EL (cell line): ENCODE results near the gene TSPAN8.
"Not testable (repeated sequence)": the region's sequence is repeated elsewhere in the genome, so short reads cannot be mapped to it uniquely, and the experiment has no call there.

Experiments
- DNase-seq: peaks from one replicate; pipeline ENCODE4 v3.0.0-alpha.2; 2016

The TSPAN8 gene

GRCh38 chr12:71157601-71158233 lies at the start of gene TSPAN8:
TSPAN8 (minus strand) TSS chr12:71157999; CDS start chr12:71157678, 321 bp downstream.
- no peak for DNase-seq

DNA sequence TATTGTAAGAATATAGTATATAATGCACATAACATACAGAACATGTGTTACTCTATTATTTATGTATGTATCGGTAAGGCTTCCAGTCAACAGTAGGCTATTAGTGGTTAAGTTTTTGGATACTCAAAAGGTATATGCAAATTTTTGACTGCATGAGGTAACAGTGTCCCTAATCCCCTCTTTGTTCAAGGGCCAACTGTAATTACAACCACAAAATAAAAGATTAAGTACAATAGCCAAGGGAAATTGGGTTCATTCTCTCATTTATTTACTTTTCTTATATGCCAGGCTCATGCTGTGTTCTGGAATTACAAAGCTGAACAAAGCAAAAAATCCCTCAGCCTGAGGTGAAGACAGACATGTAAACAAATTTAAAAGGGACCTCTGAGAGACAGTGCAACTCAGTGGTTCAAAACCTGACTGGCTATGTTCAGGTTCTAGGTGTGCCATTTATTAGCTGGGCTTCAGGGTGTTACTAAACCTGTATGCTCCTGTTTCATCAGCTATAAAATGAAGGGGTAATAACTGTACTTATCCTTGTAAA lies 43.4 kb upstream of the TSPAN8 start:
- no peak for DNase-seq

DNA sequence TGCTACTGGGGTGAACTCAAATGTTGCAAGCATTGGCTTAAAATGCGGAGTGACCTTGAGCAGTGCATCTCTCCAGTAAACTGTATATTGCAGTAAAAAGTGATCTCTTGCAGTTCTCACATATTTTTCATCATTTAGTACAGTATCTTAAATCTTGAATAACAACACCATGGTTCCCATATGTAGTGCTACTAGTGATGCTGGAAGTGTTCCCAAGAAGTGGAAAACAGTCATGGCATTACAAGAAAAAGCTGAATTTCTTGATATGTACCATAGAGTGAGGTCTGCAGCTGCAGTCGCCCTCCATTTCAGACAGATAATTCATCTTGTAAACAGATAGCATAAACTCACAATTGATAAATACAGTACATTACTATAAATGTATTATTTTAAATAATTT lies 42.9 kb upstream of the TSPAN8 start:
- DNase-seq = no peak

DNA sequence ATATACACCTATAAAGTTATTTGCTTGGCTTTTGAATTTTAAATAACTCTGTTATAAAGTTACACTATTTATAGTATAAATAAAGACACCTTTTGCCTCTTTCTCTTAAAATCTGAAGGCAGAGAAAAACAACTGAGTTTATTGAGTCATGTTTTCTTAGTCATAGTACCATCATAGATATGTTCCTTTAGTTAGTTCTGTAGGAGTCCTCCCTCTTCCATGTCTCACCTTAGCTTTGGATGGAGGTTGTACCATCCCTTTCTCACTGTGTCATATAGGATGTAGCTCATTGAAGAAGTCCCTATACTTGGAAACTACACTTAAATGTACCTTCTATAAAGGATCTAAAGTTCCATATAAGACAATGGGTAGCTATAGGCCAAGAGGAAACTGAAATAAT lies 39.7 kb upstream of the TSPAN8 start:
- DNase-seq = no peak

DNA sequence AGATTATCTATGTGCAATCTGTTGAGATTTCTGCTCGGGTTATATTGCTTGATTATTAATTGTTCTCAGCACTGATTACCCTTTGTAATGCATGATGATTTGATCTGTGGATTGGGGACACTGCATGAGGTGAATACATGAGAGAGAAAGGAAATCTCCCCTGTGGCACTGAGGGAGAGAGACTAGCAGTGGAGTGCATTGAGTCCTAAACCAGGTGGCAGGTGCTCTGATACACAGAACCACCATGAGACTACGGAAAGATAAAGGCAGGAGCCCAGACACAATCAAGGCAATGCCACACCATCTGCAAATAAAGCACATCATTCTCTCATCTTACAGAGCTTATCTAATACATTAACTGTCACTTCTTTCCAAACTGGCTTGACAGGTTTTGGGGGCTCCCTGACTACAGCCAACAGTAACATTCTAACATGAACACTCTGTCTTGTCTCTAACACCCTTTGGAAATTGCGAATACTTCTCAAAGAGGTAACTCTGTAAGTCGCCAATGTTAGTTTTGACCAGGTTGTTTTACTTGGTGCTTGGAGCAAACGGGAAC lies 37.6 kb upstream of the TSPAN8 start:
- DNase-seq = no peak

DNA sequence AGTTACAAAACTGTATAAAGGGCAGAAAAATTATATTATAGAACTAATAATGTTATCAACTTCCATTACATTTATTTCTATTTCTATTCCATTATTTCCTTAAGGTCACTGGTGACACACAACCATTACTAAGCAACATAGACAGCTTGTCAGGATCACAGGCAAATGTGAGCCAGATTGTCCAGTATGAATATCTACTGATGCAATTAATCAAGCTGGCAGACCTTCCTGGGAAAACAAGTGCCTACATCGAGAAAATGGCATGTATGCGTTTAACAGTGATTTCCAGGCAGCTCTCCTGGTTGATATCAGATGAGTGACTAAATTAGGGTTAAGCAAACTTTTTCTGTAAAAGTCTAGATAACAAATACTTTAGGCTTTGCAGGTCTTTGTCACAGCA lies 36.9 kb upstream of the TSPAN8 start:
- no peak for DNase-seq

GRCh38 chr12:71193041-71193440 lies 35.2 kb upstream of the TSPAN8 start:
- no peak for DNase-seq

DNA sequence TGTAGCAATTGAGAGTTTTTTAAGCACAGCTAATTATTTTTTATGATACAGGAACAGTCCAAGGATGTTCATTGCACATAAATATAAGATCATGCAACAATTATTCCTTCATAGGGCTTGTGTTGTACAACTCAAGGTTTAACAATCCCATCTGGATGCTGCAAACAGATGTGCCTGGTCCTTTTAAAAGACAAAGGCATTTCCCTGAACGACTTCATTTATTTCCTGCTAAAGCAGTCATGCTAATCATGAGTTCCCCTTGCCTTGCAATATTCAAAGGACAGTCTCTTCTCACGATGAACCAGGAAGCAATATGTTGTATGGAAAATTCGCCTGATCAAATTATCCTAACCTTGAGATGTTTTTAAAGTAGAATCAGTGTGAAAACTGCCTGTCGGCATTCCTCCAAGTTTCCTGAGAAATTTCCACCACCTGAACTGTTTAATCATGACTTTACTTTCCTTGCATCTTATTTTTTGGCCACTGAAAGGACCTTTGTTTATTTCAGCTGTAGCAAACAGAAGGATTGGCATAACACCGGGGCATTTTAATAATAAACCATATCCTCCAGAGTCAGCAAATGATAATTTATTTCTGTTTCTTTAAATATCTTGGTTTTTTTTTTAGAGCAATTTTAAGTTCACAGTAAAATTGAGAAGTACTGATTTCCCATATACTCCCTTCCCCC lies 33.9 kb upstream of the TSPAN8 start:
- no peak for DNase-seq

DNA sequence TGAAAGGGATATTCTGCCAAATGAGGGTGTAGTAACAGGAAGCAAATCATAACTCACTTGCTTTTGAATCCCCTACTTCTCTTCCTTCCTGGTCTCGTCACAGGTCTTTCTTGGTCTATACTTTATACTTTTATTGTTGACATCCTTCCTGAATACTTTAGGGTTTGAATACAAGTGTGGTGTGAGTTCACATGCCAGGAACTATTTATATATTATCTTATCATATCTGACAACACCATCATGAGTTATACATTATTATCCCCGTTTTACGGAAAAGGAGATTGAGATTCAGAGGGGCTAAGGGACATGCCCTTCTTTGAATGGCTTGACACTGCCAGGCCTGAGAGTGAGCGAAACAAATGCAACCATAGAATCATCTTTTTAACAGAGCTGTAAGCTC lies 33.0 kb upstream of the TSPAN8 start:
- no peak for DNase-seq

GRCh38 chr12:71187379-71187778 lies 29.6 kb upstream of the TSPAN8 start:
- no peak for DNase-seq

DNA sequence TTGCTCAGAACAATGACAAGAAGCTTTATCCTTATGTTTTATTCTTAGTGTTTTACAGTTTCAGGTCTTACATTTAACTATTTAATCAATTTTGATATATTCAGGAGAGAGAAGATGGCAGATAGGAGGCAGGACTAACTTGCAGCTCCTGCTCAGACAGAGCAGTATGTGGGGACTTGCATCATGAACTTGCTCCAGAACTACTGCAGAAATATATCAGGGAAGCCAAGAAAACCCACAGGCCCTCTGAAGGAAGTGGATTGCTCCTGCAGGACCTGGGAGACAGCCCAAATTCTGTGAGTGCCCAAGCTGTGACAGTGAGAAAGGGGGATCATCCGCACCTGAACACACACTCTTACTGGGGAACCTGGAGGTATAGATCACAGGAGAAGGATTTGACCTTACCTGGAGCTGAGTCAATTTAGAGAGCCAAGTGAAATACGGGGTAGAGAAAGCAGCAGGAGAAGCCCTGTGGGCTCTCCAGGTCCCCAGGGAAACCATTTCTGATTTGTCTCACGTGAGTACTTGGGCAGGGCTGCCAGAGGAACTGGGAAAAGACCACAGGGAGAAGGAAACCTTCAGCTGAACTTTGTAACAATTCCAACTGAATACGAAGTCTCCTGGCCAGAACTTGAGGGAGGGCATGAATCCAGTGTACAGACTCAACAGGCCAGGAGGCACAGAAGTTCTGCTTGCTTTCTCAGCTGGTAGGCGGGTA lies 28.9 kb upstream of the TSPAN8 start:
- no peak for DNase-seq

DNA sequence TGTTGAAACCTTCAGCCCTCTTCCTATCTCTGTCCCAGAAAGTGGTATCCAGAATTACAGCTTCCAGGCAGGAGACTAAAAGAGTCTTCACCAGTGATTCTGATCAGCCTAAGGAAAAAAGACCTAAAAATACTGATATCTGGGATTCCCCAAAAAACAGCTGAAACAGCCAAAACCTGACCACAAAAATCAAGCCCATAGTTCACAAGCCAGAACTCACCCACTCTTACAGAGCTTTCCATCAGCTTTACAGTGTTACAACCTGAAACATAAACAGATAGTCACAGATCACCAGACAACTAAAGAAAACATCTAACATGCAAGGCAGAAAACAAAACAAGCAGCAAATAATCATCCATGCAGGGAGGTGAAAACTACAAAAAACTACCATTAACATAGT lies 26.0 kb upstream of the TSPAN8 start:
- no peak for DNase-seq

DNA sequence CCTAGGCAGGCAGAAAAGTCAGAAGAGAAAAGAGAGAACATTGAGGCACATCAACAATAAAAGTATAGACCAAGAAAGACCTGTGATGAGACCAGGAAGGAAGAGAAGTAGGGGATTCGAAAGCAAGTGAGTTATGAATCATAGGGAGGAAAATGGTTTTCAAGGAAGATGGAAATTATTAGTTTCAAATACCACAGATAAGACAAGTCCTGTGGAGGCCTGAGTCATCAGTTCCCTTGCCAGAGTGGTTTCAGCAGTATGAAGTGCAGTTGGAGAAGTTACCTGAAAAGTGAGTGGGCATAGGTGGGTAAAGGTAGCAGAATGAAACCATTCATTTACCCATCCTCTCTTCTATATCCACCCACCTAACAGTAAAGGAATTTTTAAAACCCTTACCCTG lies 25.2 kb upstream of the TSPAN8 start:
- DNase-seq = no peak

DNA sequence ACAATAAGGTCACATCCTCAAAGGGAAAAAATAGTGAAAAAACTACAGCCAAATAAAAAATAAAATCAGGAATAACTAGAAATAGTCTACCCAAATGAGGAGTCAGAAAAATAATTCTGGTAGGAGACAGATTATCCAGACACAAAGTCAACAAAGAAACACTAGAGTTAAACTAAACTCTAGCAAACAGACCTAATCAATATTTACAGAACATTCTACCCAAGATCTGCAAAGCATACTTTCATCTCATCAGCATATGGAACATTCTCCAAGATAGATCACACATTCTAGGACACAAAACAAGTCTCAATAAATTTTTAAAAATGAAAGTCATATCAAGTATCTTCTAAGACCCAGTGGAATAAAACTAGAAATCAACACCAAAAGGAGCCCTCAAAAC lies 20.4 kb upstream of the TSPAN8 start:
- DNase-seq = no peak

DNA sequence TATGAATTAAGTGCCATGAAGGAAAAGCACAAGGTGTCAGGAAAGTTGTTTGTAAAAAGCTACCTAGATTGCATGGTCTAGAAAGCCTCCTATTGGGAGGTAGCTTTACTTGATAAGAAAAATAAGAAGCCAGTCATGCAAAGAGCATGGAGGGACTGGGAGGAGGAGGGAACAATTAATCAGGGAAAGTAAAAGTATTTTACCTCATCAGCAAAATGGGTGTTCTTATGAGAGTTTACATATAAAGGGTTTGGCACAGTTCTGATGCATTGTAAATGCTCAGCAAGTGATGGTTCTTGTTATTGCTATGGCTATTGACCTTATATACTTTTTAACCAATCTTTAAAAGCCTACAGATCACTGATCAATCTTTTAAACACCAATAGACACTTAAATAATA lies 17.0 kb upstream of the TSPAN8 start:
- no peak for DNase-seq

DNA sequence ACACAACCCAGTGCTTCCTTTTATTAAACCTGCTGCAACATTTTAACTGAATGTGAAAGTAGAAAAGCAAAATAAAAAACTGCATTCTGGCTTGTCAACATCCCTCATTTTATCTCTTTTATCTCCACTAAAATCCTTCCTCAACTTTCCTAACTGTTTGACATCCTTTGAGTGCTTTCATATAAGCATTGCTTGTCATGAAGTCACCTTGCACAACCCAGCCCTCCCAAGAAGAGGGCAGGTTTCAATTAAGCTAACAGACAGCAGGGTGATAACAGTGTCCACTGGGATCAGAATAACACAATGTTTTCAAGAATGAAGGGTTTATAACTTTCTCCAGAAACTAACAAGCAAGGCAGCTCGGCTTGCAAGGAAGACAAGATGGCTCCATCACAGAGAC lies 16.3 kb upstream of the TSPAN8 start:
- no peak for DNase-seq

DNA sequence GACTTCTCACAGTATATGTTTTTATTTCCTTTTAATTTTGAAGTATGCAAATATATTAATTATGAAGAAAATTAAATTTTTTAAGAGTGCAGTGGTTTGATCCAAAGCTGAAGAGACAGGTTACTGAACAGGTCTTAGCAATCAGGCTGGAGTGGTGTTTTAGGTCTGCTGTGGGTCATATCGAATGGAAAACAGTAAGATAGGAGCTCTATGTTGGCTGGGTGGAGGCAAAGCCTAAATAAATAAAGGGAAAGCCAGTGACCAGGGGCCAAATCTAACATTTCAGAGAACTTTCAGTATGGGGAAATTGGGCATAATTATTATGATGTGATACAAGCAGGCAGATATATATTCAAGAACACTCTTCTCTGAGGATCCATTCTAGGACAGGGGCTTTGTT lies 12.7 kb upstream of the TSPAN8 start:
- no peak for DNase-seq

- no peak for DNase-seq
Observed at GRCh38 chr12:71169286-71169685, 11.5 kb upstream of the TSPAN8 start.

GRCh38 chr12:71166862-71167496 lies 9.2 kb upstream of the TSPAN8 start:
- no peak for DNase-seq

- no peak for DNase-seq
Observed at GRCh38 chr12:71166280-71166679, 8.5 kb upstream of the TSPAN8 start.

GRCh38 chr12:71165780-71166179 lies 8.0 kb upstream of the TSPAN8 start:
- DNase-seq = not testable (repeated sequence)

DNA sequence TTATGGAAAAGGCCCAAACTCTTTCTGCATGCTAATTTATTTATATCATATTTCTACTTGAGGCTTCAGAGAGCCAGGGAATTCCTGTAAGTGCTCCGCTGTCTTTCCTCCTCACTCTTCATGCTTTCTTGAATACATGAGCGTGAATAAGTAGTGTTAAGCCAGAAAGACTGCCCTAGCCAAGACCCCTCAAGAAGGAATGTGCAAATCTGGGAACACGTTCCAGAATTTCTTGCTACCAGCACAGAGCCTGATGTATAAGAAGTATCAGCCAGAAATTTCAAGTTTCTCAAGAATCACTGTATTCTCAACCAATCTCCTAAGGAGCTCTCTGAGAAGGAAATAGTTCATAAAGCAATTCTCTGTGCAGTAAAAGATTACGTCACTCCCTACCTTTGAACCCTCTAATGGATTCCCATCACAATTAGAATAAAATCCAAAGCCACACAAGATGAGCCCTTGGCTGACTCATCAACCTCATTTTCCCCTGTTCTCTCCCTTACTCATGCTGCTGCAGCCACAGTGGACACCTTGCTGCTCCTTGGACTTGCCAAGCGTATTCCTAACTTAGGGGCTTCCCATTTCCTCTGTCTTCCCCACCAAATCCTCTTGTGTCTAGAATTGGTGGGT lies 6.9 kb upstream of the TSPAN8 start:
- no peak for DNase-seq

GRCh38 chr12:71164166-71164565 lies 6.4 kb upstream of the TSPAN8 start:
- no peak for DNase-seq
